MCF 10A (cell line): ENCODE measurements around the gene CCDC68. TPM values are rescaled to one million over a fixed set of nuclear protein-coding genes. Genes with fewer than 3 reads are reported as not detected.
"Not testable (repeated sequence)": the region's sequence is repeated elsewhere in the genome, so short reads cannot be mapped to it uniquely, and the experiment has no call there.

Source experiments
- BruUV-seq: library from RNA; stranded (reverse); fragments of 400-500 nt; replicated peaks from 2 replicates; lab custom pipeline; 2021; lab: Mats Ljungman, UMichigan
- CTCF ChIA-PET: fragments of 300-600 bp; sonication (Branson Sonifier 250); formaldehyde crosslinking; extraction: SDS; loops from one replicate; lab custom pipeline; 2021; ENCODE audit warnings: antibody characterized with exemption, inconsistent platforms; lab: Yijun Ruan, JAX
- POLR2A ChIA-PET: fragments of 300-600, 350-650 bp; sonication (Branson Sonifier 250); formaldehyde crosslinking; extraction: SDS; loops from one replicate; lab custom pipeline; 2020; ENCODE audit warnings: antibody characterized with exemption, inconsistent platforms; lab: Yijun Ruan, JAX
- DNase-seq: peaks from one replicate; pipeline ENCODE4 v3.0.0-alpha.2; 2018; ENCODE audit not compliant: unreplicated experiment
- H3K27ac Mint-ChIP-seq: one replicate; pipeline ENCODE4 v1.8.0; 2022; ENCODE audit warnings: mild to moderate bottlenecking, low read depth, mixed read lengths; ENCODE audit not compliant: unreplicated experiment
- H3K27me3 Mint-ChIP-seq: one replicate; pipeline ENCODE4 v1.8.0; 2022; ENCODE audit warnings: mixed read lengths; ENCODE audit not compliant: insufficient read depth, unreplicated experiment
- H3K36me3 Mint-ChIP-seq: one replicate; pipeline ENCODE4 v1.8.0; 2022; ENCODE audit warnings: mild to moderate bottlenecking, moderate library complexity, mixed read lengths; ENCODE audit not compliant: insufficient read depth, unreplicated experiment
- H3K4me1 Mint-ChIP-seq: one replicate; pipeline ENCODE4 v1.8.0; 2022; ENCODE audit warnings: mixed read lengths; ENCODE audit not compliant: insufficient read depth, unreplicated experiment
- H3K4me3 Mint-ChIP-seq: one replicate; pipeline ENCODE4 v1.8.0; 2022; ENCODE audit warnings: mild to moderate bottlenecking, moderate library complexity, mixed read lengths; ENCODE audit not compliant: unreplicated experiment
- H3K9me3 Mint-ChIP-seq: one replicate; pipeline ENCODE4 v1.8.0; 2022; ENCODE audit warnings: mixed read lengths; ENCODE audit not compliant: unreplicated experiment
- CTCF ChIP-seq: fragments of 200-600 bp; IDR thresholded peaks from one replicate; pipeline ENCODE4 v1.8.0; 2022; ENCODE audit warnings: antibody characterized with exemption, mild to moderate bottlenecking; ENCODE audit not compliant: unreplicated experiment
- intact Hi-C: fragments of 100-400 bp; cut with micrococcal nuclease; formaldehyde crosslinking; loops from 2 replicates; pipeline ENCODE4 v1.14.1; 2022
- total RNA-seq: library from RNA; stranded (reverse); gene quantifications from 2 replicates; pipeline ENCODE4 v1.2.3, GENCODE V29; 2022

The CCDC68 gene
- total RNA-seq, 1 experiment from 2014 or later, result 3.3 TPM

GRCh38 chr18:54968807-54969206 is 9.5 kb upstream of the CCDC68 start:
- intact Hi-C loops, result loop anchor here (1.0 kb wide), 1 partner anchor 193 kb away; no protein-coding TSS in a partner anchor
- H3K9me3 Mint-ChIP-seq, result no peaks in the 10 kb centered on the region
- ChIA-PET POLR2A (interaction anchor here (0.8 to 1.7 kb wide), 5 partner anchors 8 to 819 kb away, joined by 3 to 5 read pairs (median 3); partner anchors contain the start of gene CCDC68), CTCF (interaction anchor here (0.5 to 1.6 kb wide), 7 partner anchors 14 to 403 kb away, joined by 3 to 4 read pairs (median 3); no protein-coding TSS in a partner anchor)
- DNase-seq, result no peak
- no peak for TF ChIP-seq CTCF
- BruUV-seq, result no TSS peak
- no peaks in the 10 kb centered on the region for H3K4me1 Mint-ChIP-seq
- H3K36me3 Mint-ChIP-seq, result no peaks in the 10 kb centered on the region
- no peak overlapping the region for H3K4me3 Mint-ChIP-seq
- no peaks in the 10 kb centered on the region for H3K27me3 Mint-ChIP-seq
- peak overlapping the region; percentile 84 for H3K27ac Mint-ChIP-seq

- intact Hi-C loops, result loop anchor here (1.0 kb wide), 1 partner anchor 192 kb away; no protein-coding TSS in a partner anchor
- H3K27me3 Mint-ChIP-seq, BruUV-seq, H3K4me3 Mint-ChIP-seq, H3K9me3 Mint-ChIP-seq, H3K36me3 Mint-ChIP-seq, H3K4me1 Mint-ChIP-seq: not testable (repeated sequence)
- peak overlapping the region; percentile 84 for H3K27ac Mint-ChIP-seq
- ChIA-PET POLR2A (interaction anchor here (0.5 to 1.7 kb wide), 9 partner anchors 10 to 819 kb away, joined by 3 to 5 read pairs (median 3); partner anchors contain the start of gene CCDC68), CTCF (interaction anchor here (0.6 to 1.0 kb wide), 5 partner anchors 14 to 403 kb away, joined by 3 to 4 read pairs (median 3); no protein-coding TSS in a partner anchor)
- DNase-seq, result peak; percentile 64
Observed at GRCh38 chr18:54968237-54968636, 9.0 kb upstream of the CCDC68 start.

- H3K4me3 Mint-ChIP-seq, result no peak overlapping the region
Observed at GRCh38 chr18:54967786-54968185, 8.5 kb upstream of the CCDC68 start.

GRCh38 chr18:54964741-54965140 is 5.5 kb upstream of the CCDC68 start:
- BruUV-seq, result no TSS peak
- TF ChIP-seq CTCF, result no peak
- Mint-ChIP-seq H3K27me3 (no peaks in the 10 kb centered on the region), H3K36me3 (no peaks in the 10 kb centered on the region), H3K9me3 (no peaks in the 10 kb centered on the region), H3K4me1 (no peaks in the 10 kb centered on the region), H3K4me3 (no peak overlapping the region), H3K27ac (no peak overlapping the region)
- CTCF ChIA-PET, result interaction anchor here (0.6 to 0.9 kb wide), 3 partner anchors 90 to 292 kb away, joined by 3 to 4 read pairs (median 3); no protein-coding TSS in a partner anchor
- intact Hi-C loops, result no loop called here
- POLR2A ChIA-PET, result no interaction called here
- no peak for DNase-seq

More at GRCh38 chr18:54967786-54968185, 8.5 kb upstream of the CCDC68 start:
- intact Hi-C loops, result loop anchor here (1.0 kb wide), 1 partner anchor 191 kb away; no protein-coding TSS in a partner anchor
- Mint-ChIP-seq H3K36me3 (no peaks in the 10 kb centered on the region), H3K4me1 (no peaks in the 10 kb centered on the region), H3K27me3 (no peaks in the 10 kb centered on the region), H3K27ac (peak overlapping the region; percentile 84), H3K9me3 (no peaks in the 10 kb centered on the region)
- BruUV-seq, result TSS peak; percentile 94
- DNase-seq, result no peak
- TF ChIP-seq CTCF, result no peak
- POLR2A ChIA-PET, result interaction anchor here (0.5 to 1.7 kb wide), 7 partner anchors 9 to 190 kb away, joined by 3 to 5 read pairs (median 3); partner anchors contain the start of gene CCDC68
- CTCF ChIA-PET, result interaction anchor here (1.0 kb wide), 1 partner anchor 297 kb away, joined by 4 read pairs; no protein-coding TSS in a partner anchor
